HG03457 (cell line): ENCODE data around the gene FBN2.

ENCODE experiments used
- ATAC-seq: cut with Tn5 transposase; IDR thresholded peaks from one replicate; pipeline ENCODE4 v1.9.1; 2021; ENCODE audit warnings: moderate number of reproducible peaks; ENCODE audit not compliant: unreplicated experiment

FBN2 gene

GRCh38 chr5:128378196-128378595, 159.8 kb downstream of the FBN2 start:
- no peak for ATAC-seq

GRCh38 chr5:128376577-128376976, 161.5 kb downstream of the FBN2 start:
- no peak for ATAC-seq

- no peak for ATAC-seq
These were observed 171.9 kb downstream of the FBN2 start for GRCh38 chr5:128366147-128366546.

- no peak for ATAC-seq
These were observed 175.7 kb downstream of the FBN2 start for GRCh38 chr5:128362370-128362769.

- ATAC-seq, result no peak
These were observed 179.2 kb downstream of the FBN2 start for GRCh38 chr5:128358826-128359225.

- no peak for ATAC-seq
These were observed 180.8 kb downstream of the FBN2 start for GRCh38 chr5:128357226-128357625.

- ATAC-seq, result no peak
These were observed 182.1 kb downstream of the FBN2 start for GRCh38 chr5:128355961-128356360.

GRCh38 chr5:128353441-128354107, 184.5 kb downstream of the FBN2 start:
- ATAC-seq, result no peak

GRCh38 chr5:128350705-128351104, 187.3 kb downstream of the FBN2 start:
- ATAC-seq, result no peak

- ATAC-seq, result no peak
These were observed 188.8 kb downstream of the FBN2 start for GRCh38 chr5:128349044-128349858.

- ATAC-seq, result no peak
These were observed 192.0 kb downstream of the FBN2 start for GRCh38 chr5:128346038-128346437.

- ATAC-seq, result no peak
These were observed 192.8 kb downstream of the FBN2 start for GRCh38 chr5:128345247-128345646.

GRCh38 chr5:128343168-128343567, 194.9 kb downstream of the FBN2 start:
- ATAC-seq, result no peak

GRCh38 chr5:128341056-128341455, 197.0 kb downstream of the FBN2 start:
- ATAC-seq, result no peak

GRCh38 chr5:128340648-128341047, 197.4 kb downstream of the FBN2 start:
- ATAC-seq, result no peak

- no peak for ATAC-seq
These were observed 198.5 kb downstream of the FBN2 start for GRCh38 chr5:128339585-128339984.

- no peak for ATAC-seq
These were observed 199.4 kb downstream of the FBN2 start for GRCh38 chr5:128338649-128339048.

GRCh38 chr5:128335339-128335738, 202.7 kb downstream of the FBN2 start:
- ATAC-seq, result no peak

GRCh38 chr5:128334010-128334716, 203.9 kb downstream of the FBN2 start:
- no peak for ATAC-seq

- no peak for ATAC-seq
These were observed 206.8 kb downstream of the FBN2 start for GRCh38 chr5:128331261-128331660.

- no peak for ATAC-seq
These were observed 208.6 kb downstream of the FBN2 start for GRCh38 chr5:128329386-128329939.
